ENCODE measurements around the gene THRB.
A peak's percentile ranks its signal among the peaks of the same experiment; 100 is the strongest.

The THRB gene

DNA sequence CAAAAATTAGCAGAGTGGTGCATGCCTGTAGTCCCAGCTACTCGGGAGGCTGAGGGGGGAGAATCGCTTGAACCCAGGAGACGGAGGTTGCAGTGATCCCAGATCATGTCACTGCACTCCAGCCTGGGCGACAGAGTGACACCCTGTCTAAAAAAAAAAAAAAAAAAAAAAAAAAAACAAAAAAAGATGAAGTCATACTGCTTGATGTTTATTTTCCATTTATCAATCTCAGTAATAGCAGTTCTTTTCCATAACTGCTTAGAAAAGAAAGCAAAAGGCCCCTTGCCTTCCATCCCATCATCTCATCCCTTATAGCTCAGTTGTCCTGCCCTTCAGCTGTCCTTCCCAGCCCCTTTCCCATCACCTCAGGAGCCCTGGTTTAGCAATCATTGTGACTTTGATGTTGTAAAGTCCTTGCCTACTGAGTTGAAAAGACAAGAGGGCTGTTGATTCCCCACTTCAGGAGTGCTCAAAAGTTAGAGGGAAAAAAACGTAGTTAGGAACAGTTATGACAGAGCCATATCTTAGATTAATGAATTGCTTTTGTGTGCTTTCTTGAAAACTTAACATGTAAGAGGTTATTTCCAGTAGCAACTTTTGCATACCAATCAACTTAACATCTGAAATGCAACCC is 18.0 kb upstream of the THRB start:
- no peak for DNase-seq (ENCODE audit: low read depth)

GRCh38 chr3:24510030-24510648 is 15.5 kb upstream of the THRB start:
- no peak for DNase-seq (ENCODE audit: low read depth)

DNA sequence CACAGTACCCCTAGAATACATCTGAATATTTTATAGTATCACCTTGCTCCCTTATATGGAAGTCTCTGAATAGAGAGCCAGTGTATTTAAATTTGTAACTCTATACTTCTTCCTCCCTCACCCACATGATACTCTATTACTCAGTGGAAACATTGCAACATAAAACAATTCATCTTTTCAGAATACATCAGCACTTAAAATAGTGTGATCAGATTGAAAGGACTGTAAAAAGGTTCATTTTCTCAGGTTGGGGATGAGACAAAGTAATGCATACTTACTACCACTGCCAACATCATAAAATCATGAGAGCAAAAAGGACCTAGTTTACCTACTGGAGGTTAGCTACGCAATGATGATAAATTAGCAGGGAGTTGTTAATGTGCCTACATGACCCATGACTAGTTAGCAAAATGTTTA is 13.8 kb upstream of the THRB start:
- DNase-seq (ENCODE audit: low read depth): peak; percentile 76

DNA sequence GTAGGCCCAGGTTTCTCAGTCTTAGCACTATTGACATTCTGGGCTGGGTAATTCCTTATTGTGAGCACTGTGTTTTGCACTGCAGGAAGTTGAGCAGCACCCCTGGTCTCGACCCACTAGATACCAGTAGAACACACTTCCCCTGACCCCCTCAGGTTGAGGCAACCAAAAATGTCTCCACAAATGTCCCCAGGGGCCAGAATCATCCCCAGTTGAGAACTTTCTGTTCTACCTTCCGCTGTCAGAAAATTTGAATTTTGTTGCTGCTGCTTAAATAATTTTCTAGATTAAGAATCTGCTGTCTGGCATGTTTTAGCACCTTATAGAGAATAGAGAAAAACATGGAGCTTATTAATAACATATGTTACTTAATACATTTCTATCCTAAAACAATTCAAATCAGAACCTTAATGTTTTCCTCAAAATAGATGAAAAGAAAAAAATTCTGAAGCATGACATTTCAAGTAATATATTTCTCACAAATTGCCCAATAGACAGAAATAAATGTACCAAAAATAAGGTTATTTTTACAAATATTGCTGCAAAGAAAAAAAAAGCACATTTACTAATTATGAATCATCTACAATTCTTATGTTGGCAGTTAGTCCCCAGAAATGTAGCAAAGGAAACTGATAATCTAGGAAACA is 13.2 kb upstream of the THRB start:
- DNase-seq (ENCODE audit: low read depth): no peak

DNA sequence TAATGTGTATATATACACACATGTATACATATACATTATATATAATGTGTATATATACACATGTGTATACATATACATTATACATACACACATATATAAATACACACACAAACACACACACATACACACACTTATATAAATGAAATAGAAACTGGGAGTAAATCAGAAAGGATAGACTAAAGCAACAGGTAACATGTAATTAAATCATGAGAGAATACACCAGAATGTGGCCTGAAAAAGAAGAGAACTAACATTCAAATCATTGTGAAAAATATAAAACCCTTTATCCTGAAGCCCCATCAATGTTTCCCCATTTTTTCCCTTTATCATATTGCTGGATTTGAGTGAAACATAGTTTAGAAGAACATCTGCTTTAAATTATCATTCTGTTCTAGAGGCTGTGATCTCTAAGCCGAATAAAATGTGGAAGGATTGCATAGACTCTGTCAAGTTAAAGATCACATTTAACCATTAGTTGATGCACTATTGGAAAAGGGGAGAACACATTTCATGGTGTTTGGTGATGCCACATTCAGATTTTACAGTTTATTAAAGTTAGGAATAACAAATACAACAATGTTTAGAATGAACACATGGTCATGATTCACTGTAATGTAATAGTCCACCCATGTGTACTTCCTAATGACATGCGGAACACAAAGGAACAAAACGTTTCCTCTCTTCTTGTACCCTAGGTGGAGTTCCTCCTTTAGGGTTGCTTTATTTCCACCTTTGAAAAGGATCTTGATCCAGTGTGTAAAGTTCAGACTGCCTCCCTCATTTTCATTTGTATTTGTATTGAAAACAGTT is 12.5 kb upstream of the THRB start:
- DNase-seq (ENCODE audit: low read depth): peak; percentile 81

- peak; percentile 96 for DNase-seq (ENCODE audit: low read depth)
These were observed 11.3 kb upstream of the THRB start for GRCh38 chr3:24505691-24506550.

GRCh38 chr3:24504772-24505171 is 10.1 kb upstream of the THRB start:
- no peak for DNase-seq (ENCODE audit: low read depth)

GRCh38 chr3:24503616-24504113 is 9.0 kb upstream of the THRB start:
- DNase-seq (ENCODE audit: low read depth): no peak

DNA sequence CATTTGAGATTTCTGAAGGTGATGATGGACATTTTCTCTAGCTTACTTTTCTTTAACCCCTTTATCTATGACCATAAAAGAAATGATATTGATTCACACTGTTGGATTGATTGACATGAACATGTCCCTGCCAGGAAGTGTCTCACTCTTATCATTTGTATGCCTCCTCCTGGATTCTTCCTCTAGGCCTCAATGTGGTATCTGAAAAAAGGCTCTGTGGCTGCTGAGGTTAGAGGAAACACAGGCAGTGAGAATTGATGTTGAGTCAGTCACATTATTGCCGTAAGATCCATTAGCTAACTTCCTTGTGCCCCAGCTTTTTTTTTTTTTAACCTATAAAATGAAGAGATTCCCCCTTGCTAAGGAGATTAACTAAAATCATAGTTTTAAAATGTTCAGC is 8.0 kb upstream of the THRB start:
- no peak for DNase-seq (ENCODE audit: low read depth)

- no peak for DNase-seq (ENCODE audit: low read depth)
These were observed 6.2 kb upstream of the THRB start for GRCh38 chr3:24500806-24501205.

DNA sequence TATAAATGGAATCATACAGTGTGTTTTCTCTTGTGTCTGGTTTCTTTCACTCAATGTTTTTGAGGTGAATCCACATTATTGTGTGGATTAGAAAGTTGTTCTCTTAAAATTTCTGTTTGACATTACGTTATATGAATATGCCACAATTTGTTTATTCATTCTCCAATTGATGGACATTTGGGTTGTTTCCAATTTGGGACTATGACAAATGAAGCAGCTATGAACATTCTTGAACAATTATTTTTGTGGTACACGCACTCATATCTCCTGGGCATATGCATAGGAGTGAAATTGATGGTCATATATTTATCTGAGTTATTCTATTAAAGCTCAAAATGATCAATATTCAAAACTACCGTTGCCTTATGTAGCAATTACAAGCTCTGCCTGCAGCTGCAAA is 5.3 kb upstream of the THRB start:
- DNase-seq (ENCODE audit: low read depth): no peak

DNA sequence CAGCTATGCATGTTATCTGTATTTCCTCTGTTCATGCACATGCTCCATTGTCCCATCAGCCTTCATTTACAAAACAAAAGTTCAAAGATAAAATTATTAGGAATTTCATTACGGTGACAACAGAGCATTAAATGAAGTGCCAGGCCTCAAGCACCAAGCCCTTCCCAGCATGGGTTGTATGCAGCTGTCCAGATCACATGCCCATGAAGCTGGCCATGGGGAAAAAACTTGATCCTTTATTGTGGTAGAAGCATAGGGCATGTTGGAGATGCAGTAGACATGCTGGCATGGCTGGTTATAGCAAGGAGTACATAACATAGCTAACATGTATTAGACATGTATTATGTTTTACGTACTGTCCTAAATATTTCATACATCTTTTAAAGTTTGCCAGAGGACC is 4.1 kb upstream of the THRB start:
- no peak for DNase-seq (ENCODE audit: low read depth)

GRCh38 chr3:24498391-24498790 is 3.7 kb upstream of the THRB start:
- DNase-seq (ENCODE audit: low read depth): no peak

DNA sequence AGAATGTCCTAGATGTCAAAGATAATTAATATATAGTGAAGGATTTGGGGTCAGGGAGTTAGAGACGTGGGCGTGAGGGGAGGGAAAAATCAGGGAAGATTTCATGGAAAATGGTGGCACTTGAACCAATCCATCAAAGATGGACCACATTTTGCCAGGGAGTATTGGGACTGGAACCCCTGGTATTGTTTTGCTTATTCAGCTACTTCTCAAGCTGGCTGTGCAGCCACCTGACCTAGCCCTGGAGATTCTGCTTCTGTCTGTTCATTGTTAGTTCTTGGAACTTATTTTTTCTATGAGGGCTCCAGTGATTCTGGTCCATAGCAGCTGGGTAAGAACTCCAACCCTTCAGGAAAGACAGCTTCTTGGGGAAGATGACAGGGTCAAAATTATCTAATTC is 3.3 kb upstream of the THRB start:
- no peak for DNase-seq (ENCODE audit: low read depth)

DNA sequence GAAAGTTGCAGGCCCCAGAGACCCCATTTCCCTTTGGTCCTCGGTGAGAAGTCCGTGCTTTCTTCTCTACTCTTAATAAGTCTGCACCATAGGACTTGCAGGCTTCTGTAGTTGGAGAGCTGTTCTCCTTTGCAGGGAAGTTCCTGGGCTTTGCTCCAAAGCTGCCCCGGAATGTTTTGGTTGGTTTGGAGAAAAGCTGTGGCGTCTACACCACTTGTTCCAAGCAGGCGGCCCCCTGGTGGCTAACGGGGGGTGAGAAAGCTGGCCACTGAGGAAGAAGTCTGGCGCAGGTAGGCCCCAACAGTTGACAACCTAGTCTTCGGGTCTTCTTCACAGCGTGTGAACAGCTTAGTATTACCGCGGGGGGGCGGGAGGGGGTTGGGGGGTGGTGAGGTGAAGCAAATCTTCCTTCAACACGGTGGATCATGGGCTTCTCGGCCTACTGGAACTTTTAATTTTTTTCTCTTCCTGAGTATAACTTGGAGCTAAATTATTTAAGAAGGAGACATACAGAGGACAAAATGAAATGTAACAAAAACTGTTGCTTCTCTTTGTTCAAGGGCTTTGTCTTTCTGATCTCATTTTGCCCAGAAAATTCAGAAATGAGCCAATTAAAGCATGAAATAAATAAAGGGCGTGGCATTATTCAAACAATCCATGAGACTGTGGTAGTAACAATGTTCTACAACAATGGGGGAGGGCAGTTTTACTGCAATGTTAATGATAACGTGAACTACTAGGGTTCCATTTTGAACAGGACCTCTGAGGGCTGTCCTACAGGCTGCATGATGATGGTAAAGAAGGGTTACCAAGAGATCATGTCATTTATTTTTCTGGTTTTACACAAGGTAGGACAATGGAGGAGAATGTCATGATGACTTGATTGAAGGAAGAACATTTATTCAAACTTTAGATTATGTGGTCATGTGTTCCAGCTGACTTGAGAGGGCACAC is 2.2 kb upstream of the THRB start:
- peak; percentile 86 for DNase-seq (ENCODE audit: low read depth)

DNA sequence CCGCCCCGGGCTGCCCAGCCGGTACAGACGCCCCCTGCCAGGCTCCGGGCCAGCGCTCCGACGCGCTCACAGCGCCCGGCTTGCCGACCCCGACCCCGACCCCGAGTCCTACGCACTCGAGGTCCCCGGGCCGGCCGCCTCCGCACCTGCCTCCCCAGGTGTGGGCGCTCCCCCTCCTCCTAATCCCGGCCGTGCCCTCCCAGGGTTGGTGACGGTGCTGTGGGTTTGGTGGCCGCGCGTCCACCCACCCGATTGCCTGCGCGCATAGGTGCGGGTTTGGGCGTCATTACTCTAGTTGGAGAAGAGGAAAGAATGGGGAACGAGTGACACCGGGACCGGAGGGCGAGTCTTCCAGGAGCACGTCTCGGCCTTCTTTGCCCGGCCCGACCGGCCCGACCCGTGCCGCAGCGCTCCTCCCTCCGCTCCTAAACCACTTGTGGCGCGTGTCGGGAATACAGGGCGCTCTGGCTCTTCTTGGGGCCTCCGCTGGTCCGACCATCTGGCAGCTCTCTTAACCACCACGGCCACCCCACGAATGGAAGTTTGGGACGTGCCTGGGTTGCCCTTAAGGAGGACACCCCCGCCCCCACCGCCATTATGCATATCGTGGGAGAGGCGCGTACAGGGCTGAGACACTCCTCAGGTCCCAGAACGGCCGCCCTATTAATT is 810 bp upstream of the THRB start:
- no peak for DNase-seq (ENCODE audit: low read depth)

GRCh38 chr3:24493746-24494617 is 668 bp downstream of the THRB start:
- DNase-seq (ENCODE audit: low read depth): peak; percentile 62

DNA sequence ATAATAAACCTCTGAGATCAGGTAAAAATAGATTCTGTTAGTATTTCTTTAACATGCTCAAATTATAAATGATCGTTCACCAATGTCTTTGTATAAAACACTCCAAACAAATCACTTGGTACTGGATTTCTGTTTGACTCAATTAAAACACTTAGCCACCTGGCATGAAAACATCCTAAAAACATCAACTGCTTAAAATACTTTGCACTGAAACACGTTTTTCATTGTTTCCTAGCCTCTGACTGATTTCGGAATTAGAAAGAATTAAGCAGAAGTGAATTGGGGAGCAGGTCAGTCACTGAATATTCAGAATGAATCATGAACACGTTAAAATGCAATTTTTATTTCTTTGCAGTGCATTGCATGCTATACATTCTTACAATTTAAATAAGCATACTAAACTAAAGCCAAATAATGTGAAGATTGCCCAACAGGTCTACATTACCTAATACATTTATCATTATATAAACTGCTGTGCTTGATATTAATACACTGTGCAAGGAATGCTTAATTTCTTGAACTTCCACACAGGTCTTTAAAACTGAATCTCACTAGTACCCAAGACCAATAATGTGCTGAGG is 1.6 kb downstream of the THRB start:
- DNase-seq (ENCODE audit: low read depth): no peak

GRCh38 chr3:24490151-24490550 is 4.5 kb downstream of the THRB start:
- peak; percentile 48 for DNase-seq (ENCODE audit: low read depth)

All from fibroblast of gingiva (primary cell).